GM12891 (cell line): Measurements from ENCODE around the gene ANKRD23.
"Not testable (repeated sequence)": the region's sequence is repeated elsewhere in the genome, so short reads cannot be mapped to it uniquely, and the experiment has no call there.

ENCODE experiments used
- DNase-seq: peaks from one replicate; pipeline ENCODE4 v3.0.0; 2011; ENCODE audit warnings: low spot score; ENCODE audit not compliant: insufficient read length
- FAIRE-seq: peaks from 2 replicates; lab custom pipeline; 2011; peaks lifted over from hg19 to GRCh38; lab: Jason Lieb, UNC
- PAX5 ChIP-seq: IDR thresholded peaks from 2 replicates; pipeline ENCODE4 v1.6.1; 2011; ENCODE audit warnings: low read length, moderate library complexity, mild to moderate bottlenecking; ENCODE audit not compliant: insufficient read depth, severe bottlenecking
- POLR2A ChIP-seq: IDR thresholded peaks from 2 replicates; pipeline ENCODE4 v1.6.1; 2011; ENCODE audit warnings: low read depth, low read length, control low read depth
- POLR2AphosphoS5 ChIP-seq: IDR thresholded peaks from 2 replicates; pipeline ENCODE4 v1.6.1; 2011; ENCODE audit warnings: low read depth, low read length, control low read depth
- POU2F2 ChIP-seq: IDR thresholded peaks from 2 replicates; pipeline ENCODE4 v1.6.1; 2011; ENCODE audit warnings: low read depth, mild to moderate bottlenecking, control low read depth, low read length, moderate library complexity
- SPI1 ChIP-seq: IDR thresholded peaks from 2 replicates; pipeline ENCODE4 v1.6.1; 2011; ENCODE audit warnings: low read depth, low read length, control low read depth
- TAF1 ChIP-seq: IDR thresholded peaks from 2 replicates; pipeline ENCODE4 v1.6.1; 2011; ENCODE audit warnings: low read depth, low read length, control low read depth

The ANKRD23 gene

GRCh38 chr2:96809951-96810782 lies 33.7 kb downstream of the ANKRD23 start:
- DNase-seq, result no peak
- TF ChIP-seq POLR2AphosphoS5, result no peak
- TF ChIP-seq PAX5, result no peak
- no peak for TF ChIP-seq TAF1
- TF ChIP-seq POU2F2, result no peak
- no peak for TF ChIP-seq POLR2A
- TF ChIP-seq SPI1, result no peak
- no peak for FAIRE-seq

- TF ChIP-seq POU2F2 (no peak), TAF1 (no peak), POLR2A (no peak), SPI1 (no peak)
- DNase-seq, result no peak
- no peak for FAIRE-seq
Observed at GRCh38 chr2:96809216-96809882, 34.5 kb downstream of the ANKRD23 start.

GRCh38 chr2:96808176-96808837 lies 35.5 kb downstream of the ANKRD23 start:
- DNase-seq (no peak), FAIRE-seq (no peak)
- TF ChIP-seq POLR2AphosphoS5 (no peak), POLR2A (no peak), POU2F2 (no peak), SPI1 (no peak), PAX5 (no peak)

DNA sequence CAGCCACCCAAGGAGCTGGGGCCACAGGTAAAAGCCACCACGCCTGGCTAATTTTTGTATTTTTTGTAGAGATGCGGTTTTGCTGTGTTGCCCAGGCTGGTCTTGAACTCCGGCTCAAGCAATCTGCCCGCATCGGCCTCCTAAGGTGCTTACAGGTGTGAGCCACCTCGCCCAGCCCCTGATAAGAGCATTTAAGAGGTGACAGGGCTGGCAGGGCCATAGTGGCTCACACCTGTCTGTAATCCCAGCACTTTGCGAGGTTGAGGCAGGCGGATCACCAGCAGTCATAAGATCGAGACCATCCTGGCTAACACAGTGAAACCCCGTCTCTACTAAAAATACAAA lies 36.7 kb downstream of the ANKRD23 start:
- TF ChIP-seq POLR2AphosphoS5, result no peak
- no peak for TF ChIP-seq POU2F2
- no peak for TF ChIP-seq PAX5
- TF ChIP-seq POLR2A, result no peak
- no peak for TF ChIP-seq SPI1
- no peak for TF ChIP-seq TAF1
- DNase-seq (no peak), FAIRE-seq (no peak)

DNA sequence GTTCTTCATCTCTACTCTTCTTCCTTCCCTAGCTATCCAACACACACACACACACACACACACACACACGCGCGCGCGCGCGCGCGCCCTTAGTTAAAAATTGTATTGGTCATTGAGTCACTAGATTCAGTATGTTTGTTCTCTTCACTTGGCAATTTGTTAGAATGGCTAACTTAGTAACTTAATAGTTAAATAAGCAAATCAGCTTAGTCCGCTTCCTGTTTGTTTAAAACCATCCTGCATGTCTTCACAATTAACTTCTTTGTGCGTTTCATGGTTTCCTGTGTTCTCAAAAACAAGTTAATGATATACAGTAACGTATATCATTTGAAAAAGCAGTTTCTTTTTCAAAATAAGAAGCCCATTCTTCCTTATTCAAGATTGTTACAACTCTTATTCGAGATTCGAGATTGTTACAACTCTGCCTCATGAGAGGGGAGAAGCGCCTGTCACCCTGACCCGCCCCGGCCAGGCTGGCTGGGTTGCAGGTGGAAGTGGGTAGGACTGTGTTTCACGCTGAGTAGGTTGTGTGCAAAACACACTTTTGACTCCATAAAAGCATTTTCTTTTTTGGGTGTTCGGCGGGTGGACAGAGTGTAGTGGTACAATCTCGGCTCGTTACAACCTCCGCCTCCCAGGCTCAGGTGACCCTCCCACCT lies 37.2 kb downstream of the ANKRD23 start:
- DNase-seq (no peak), FAIRE-seq (no peak)
- no peak for TF ChIP-seq POLR2A

DNA sequence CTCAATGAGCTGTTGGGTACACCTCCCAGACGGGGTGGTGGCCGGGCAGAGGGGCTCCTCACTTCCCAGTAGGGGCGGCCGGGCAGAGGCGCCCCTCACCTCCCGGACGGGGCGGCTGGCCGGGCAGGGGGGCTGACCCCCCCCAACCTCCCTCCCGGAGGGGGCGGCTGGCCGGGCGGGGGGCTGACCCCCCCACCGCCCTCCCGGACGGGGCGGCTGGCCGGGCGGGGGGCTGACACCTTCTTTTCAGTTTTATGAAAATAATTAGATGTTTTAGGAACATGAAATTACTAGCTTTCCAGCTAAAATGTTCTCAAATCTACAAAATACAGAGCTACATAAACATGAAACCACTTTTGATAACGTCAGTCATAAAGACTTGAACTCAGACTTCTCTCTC lies 37.9 kb downstream of the ANKRD23 start:
- DNase-seq, FAIRE-seq: not testable (repeated sequence)

DNA sequence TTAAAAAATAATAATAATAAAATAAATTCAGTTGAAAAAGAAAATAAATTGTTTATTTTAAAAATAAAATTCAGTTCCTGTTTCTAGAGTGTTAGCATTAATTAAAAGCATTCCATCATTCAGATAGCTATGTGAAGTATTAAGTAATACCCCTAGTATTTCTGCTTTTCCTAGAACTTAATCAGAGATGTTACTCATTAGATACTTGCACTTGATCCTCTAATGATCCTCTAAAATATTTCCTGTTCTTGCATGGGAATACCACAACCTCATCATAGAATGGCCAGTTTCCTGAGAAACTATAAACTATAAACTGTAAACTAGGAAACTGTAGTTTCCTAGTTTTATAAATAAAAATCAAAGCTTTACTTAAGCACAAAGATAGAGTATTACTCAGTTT lies 38.8 kb downstream of the ANKRD23 start:
- no peak for DNase-seq
- FAIRE-seq, result no peak
- TF ChIP-seq POLR2A (no peak), PAX5 (no peak), TAF1 (no peak), POU2F2 (no peak), POLR2AphosphoS5 (no peak), SPI1 (no peak)

DNA sequence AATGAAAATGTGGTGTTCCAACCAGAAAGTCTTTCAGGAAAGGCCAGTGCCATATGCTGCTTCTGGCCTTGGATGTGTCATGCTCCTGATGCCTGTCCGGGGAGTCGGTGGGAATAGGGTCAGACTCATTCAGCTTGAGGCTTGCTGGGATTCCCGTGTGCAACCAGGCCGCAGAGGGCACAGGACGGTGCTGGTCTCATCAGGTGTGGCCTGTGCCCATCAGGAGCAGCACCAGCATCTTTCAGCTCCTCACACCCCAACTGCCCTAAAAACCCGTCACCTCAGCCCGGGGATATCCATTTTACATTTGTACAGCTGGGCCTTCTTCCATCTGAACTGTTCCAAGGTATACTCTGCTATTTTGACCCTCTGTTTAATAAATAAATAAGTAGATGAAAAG lies 41.1 kb downstream of the ANKRD23 start:
- DNase-seq (no peak), FAIRE-seq (no peak)
- TF ChIP-seq POLR2A (no peak), POLR2AphosphoS5 (no peak), PAX5 (no peak), SPI1 (no peak), POU2F2 (no peak), TAF1 (no peak)

DNA sequence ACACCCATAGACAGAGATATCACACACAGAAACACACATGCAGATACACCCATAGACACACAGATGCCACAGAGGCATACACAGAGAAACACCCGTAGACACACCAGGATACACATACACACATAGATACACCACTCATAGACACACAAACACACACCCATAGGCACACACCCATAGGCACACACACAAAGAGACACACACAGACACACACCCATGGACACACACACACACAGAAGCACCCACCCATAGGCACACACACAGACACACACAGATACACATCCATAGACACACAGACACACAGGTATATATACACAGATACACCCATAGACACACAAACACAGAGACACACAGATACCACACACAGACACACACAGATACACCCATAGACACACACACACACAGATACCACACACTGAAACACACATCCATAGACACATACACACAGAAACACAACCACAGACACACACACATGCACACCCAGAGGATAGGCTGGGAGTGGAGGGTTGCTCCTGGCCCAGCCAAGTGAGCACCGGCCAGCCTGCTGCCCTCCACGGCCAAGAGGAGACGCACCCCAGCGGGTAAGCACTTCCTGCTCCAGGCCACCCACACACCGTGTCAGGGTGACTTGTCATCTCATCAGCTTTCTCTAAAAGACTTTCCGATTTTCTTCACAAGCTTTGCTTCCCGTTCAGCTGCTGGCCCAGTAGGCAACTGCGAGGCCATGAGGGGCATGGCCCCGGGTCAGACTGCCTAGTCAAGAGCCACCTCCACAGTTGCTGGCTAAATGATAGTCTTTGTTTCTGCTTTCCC lies 41.8 kb downstream of the ANKRD23 start:
- TF ChIP-seq PAX5 (no peak), TAF1 (no peak), SPI1 (peak; percentile 36)
- no peak for DNase-seq
- FAIRE-seq, result no peak
